Measurements from ENCODE around the gene TLN1. TPM values are rescaled to one million over a fixed set of nuclear protein-coding genes. Genes with fewer than 3 reads are reported as not detected.

TLN1 gene
- total and polyA plus RNA-seq, 10 of the 15 experiments (the other 5 are each of a cell fraction or from before 2014, with no cell fraction given): 11.6 to 305 (median 71.9) TPM

DNA sequence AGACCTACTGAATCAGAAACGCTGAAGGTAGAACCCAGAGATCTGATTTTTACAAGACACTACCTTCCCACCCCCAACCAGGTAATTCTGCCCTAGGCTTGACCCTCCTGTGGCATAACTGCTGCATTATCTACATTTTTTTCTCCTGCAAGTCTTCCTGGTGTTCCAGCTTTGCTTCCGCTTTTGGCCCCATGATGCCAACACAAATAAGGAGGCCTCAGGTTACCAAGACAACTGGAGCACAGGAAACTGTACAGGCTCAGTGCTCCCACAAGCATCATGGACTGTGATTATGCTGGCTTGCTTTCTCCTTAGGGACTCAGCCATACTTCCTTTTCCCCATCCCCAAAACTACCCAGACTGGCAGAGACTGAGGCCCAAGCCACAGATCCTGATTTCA lies 28.7 kb upstream of the TLN1 start:
- no peak for ATAC-seq

DNA sequence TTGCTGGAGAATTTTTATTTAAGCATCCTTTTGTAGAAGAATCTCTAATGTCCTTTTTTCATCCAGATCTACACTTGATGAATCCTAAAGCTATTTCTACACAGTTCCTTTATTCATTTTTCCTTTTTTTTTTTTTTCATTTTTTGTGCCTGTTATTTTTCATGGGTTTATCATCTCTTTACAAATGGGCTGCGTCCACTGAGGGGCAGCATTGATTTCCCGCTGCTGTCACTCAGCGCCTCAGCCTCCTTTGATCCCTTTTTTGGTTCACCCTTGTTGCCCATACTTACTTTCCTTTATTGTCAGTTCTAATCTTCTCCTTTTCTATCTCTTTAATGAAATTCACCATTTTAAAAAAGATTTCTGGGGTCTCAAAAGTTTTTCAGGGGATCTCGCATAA lies 27.8 kb upstream of the TLN1 start:
- no peak for ATAC-seq
- DNase-seq (ENCODE audit: low read depth, low spot score): no peak
- Histone ChIP-seq H3K9me3 (replicated peaks; ENCODE audit: control insufficient read depth, insufficient read depth, low read length) (no peaks in the 10 kb centered on the region), H3K4me1 (ENCODE audit: control insufficient read depth, insufficient read depth, low read length) (peaks cover 22% of the 10 kb centered on the region), H3K9ac (ENCODE audit: control insufficient read depth, insufficient read depth, low read length) (no peak overlapping the region), H3K27ac (ENCODE audit: control insufficient read depth, insufficient read depth) (no peak overlapping the region), H3K4me2 (ENCODE audit: control insufficient read depth, insufficient read depth) (no peak overlapping the region; the same call in none of the 2 replicates), H2AFZ (ENCODE audit: control insufficient read depth, low read depth, low read length) (no peak overlapping the region), H3K27me3 (replicated peaks in 1 of 2; ENCODE audit: control insufficient read depth in 2 of 2, insufficient read depth in 2 of 2, low read length in 1 of 2) (no peaks in the 10 kb centered on the region), H3K4me3 (no peak overlapping the region), H3K36me3 (ENCODE audit: control insufficient read depth in 2 of 2, insufficient read depth in 2 of 2, low read length in 1 of 2) (no peaks in the 10 kb centered on the region), H3K79me2 (ENCODE audit: control insufficient read depth, insufficient read depth, low read length) (peaks cover 35% of the 10 kb centered on the region), H4K20me1 (ENCODE audit: control insufficient read depth, insufficient read depth) (no peaks in the 10 kb centered on the region)
- TF ChIP-seq SMC3 (IDR thresholded peaks at IDR 0.05; ENCODE audit: borderline replicate concordance, low read length) (no peak), POLR2AphosphoS2 (IDR thresholded peaks at IDR 0.05; ENCODE audit: low read depth, low read length) (no peak), CBX3 (IDR thresholded peaks at IDR 0.05; ENCODE audit: borderline replicate concordance, low read depth) (no peak)
- TF ChIP-seq, protein P1, sequence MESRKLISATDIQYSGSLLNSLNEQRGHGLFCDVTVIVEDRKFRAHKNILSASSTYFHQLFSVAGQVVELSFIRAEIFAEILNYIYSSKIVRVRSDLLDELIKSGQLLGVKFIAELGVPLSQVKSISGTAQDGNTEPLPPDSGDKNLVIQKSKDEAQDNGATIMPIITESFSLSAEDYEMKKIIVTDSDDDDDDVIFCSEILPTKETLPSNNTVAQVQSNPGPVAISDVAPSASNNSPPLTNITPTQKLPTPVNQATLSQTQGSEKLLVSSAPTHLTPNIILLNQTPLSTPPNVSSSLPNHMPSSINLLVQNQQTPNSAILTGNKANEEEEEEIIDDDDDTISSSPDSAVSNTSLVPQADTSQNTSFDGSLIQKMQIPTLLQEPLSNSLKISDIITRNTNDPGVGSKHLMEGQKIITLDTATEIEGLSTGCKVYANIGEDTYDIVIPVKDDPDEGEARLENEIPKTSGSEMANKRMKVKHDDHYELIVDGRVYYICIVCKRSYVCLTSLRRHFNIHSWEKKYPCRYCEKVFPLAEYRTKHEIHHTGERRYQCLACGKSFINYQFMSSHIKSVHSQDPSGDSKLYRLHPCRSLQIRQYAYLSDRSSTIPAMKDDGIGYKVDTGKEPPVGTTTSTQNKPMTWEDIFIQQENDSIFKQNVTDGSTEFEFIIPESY (IDR thresholded peaks at IDR 0.05): peak; percentile 32; the same call in 1 of the 2 replicates
- RAD21 ChIA-PET (ENCODE audit: unreplicated experiment): interaction anchor here (0.7 to 2.2 kb wide), 2 partner anchors 122 to 125 kb away, joined by 3 to 6 read pairs; no protein-coding TSS in a partner anchor
- 100% methylated on average over 4 of the region's 4 CpGs for WGBS (ENCODE audit: insufficient coverage, insufficient replicate concordance, low lambda C conversion rate, missing lambda C conversion rate)
- intact Hi-C loops (cut with micrococcal nuclease; ENCODE audit: unreplicated experiment) (loop anchor here (1.0 kb wide), 1 partner anchor 56 kb away; the partner anchor contains the start of gene HINT2), in situ Hi-C loops (cut with MboI) (no loop called here)
- SMC1A ChIA-PET (ENCODE audit: uncharacterized antibody, unreplicated experiment): interaction anchor here (0.6 to 3.2 kb wide), 11 partner anchors 12 to 132 kb away, joined by 3 to 19 read pairs (median 4); partner anchors contain the start of genes GBA2 and RGP1
- FAIRE-seq: no peak
- BruUV-seq (replicated peaks): no TSS peak
- POLR2A ChIA-PET: interaction anchor here (1.0 to 1.1 kb wide), 3 partner anchors 10 to 112 kb away, joined by 3 to 4 read pairs (median 3); no protein-coding TSS in a partner anchor
- CTCF ChIA-PET: interaction anchor here (0.6 to 2.3 kb wide), 7 partner anchors 10 to 1619 kb away, joined by 3 to 7 read pairs (median 3); partner anchors contain the start of genes CREB3, RGP1 and TLN1

More for the DNA sequence above, 28.7 kb upstream of the TLN1 start:
- BruUV-seq (replicated peaks): TSS peak; percentile 1
- in situ Hi-C loops (cut with MboI) (no loop called here), intact Hi-C loops (cut with micrococcal nuclease; ENCODE audit: unreplicated experiment) (no loop called here)
- CTCF ChIA-PET: interaction anchor here (0.7 to 1.9 kb wide), 5 partner anchors 9 to 66 kb away, joined by 3 to 5 read pairs (median 4); no protein-coding TSS in a partner anchor
- Histone ChIP-seq H3K27ac (ENCODE audit: control insufficient read depth, insufficient read depth) (no peak overlapping the region), H3K4me2 (ENCODE audit: control insufficient read depth, insufficient read depth) (peak overlapping the region; percentile 41; the same call in 1 of the 2 replicates), H3K4me3 (no peak overlapping the region), H4K20me1 (ENCODE audit: control insufficient read depth, insufficient read depth) (no peaks in the 10 kb centered on the region), H3K36me3 (ENCODE audit: control insufficient read depth in 2 of 2, insufficient read depth in 2 of 2, low read length in 1 of 2) (no peaks in the 10 kb centered on the region), H3K9ac (ENCODE audit: control insufficient read depth, insufficient read depth, low read length) (no peak overlapping the region), H3K79me2 (ENCODE audit: control insufficient read depth, insufficient read depth, low read length) (peaks cover 35% of the 10 kb centered on the region), H3K9me3 (replicated peaks; ENCODE audit: control insufficient read depth, insufficient read depth, low read length) (no peaks in the 10 kb centered on the region), H3K27me3 (replicated peaks in 1 of 2; ENCODE audit: control insufficient read depth in 2 of 2, insufficient read depth in 2 of 2, low read length in 1 of 2) (no peaks in the 10 kb centered on the region), H2AFZ (ENCODE audit: control insufficient read depth, low read depth, low read length) (no peak overlapping the region), H3K4me1 (ENCODE audit: control insufficient read depth, insufficient read depth, low read length) (peaks cover 22% of the 10 kb centered on the region)
- 97% methylated on average over 2 of the region's 2 CpGs for WGBS (ENCODE audit: insufficient coverage, insufficient replicate concordance, low lambda C conversion rate, missing lambda C conversion rate)
- RAD21 ChIA-PET (ENCODE audit: unreplicated experiment): interaction anchor here (0.7 to 2.2 kb wide), 4 partner anchors 32 to 124 kb away, joined by 3 to 6 read pairs (median 3); no protein-coding TSS in a partner anchor
- TF ChIP-seq CHD1 (IDR thresholded peaks at IDR 0.05; ENCODE audit: low read depth, low read length): no peak
- TF ChIP-seq SRF (IDR thresholded peaks at IDR 0.05; ENCODE audit: low read depth in 2 of 2, low read length in 2 of 2): no peak
- TF ChIP-seq NFYA (IDR thresholded peaks at IDR 0.05; ENCODE audit: borderline replicate concordance, low read depth, low read length): no peak
- SMC1A ChIA-PET (ENCODE audit: uncharacterized antibody, unreplicated experiment): interaction anchor here (0.9 to 3.2 kb wide), 8 partner anchors 13 to 66 kb away, joined by 3 to 19 read pairs (median 4); no protein-coding TSS in a partner anchor
- FAIRE-seq (no peak), DNase-seq (ENCODE audit: low read depth, low spot score) (no peak)
- POLR2A ChIA-PET: interaction anchor here (1.0 to 1.3 kb wide), 5 partner anchors 10 to 113 kb away, joined by 3 to 4 read pairs (median 3); no protein-coding TSS in a partner anchor
